ENCODE data around the gene FBXO28. TPM values are rescaled to one million over a fixed set of nuclear protein-coding genes. Genes with fewer than 3 reads are reported as not detected.
A peak's percentile ranks its signal among the peaks of the same experiment; 100 is the strongest.

Gene FBXO28
- total RNA-seq, 4 donors from 2014 or later = 25.2 to 34.3 (median 31.5) TPM

DNA sequence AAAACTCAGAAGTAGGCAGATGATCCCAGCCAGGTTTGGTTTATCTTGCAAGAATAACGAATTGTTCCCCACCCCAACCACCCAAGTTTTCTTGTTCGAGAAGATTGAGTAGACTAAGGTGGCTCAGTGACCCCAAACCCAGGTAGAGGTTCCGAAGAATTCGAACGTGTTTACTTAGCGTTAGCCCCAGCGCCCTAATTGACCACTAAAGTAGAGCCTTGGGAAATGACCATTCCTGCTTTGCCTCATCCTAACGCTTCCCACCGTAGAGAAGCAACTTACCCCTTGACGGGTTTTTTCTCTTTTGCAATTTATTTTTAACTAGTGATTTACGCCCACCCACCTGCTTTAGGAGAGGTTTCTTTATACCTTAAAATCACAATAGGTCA lies 870 bp downstream of the FBXO28 start:
- H3K9me3 ChIP-seq = no peaks in the 10 kb centered on the region

DNA sequence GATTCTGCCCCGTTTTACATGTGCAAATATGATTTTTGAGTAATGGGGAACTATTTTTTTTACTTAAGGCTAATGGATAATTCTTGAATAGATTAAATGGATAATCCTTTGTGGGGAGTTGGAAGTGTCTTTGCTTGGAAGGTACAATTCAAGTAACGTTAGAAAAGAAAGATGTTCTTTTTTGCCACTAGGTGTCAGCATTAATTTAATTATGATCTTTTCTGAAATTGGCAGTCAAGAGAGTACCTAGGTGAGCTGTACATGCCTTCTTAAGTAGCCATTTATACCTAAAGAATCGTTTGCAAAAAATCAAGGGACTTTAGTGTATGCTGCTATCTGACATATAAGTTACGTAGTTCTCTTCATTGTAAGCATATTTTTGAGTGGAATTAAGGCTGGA lies 2.2 kb downstream of the FBXO28 start:
- DNase-seq = no peak
- Histone ChIP-seq H3K36me3 (peaks cover 0 to 23% (median 0%) of the 10 kb centered on the region in 3 donors), H3K4me1 (peaks cover 5 to 46% (median 23%) of the 10 kb centered on the region in 3 donors), H3K4me3 (no peak overlapping the region), H3K27ac (peak overlapping the region in 1 of 4 donors; percentile 17), H3K9me3 (no peaks in the 10 kb centered on the region), H3K27me3 (peaks cover 0 to 6% (median 0%) of the 10 kb centered on the region in 4 donors)
- TF ChIP-seq POLR2A (IDR thresholded peaks at IDR 0.05) (no peak), CTCF (IDR thresholded peaks at IDR 0.05) (peak; percentile 31 to 70 (median 44))
- WGBS, 2 donors = 4 to 10% methylated on average over 4 of the region's 4 CpGs
- intact Hi-C loops (cut with DNase I) = loop anchor here (10.0 kb wide), 2 partner anchors 219 to 339 kb away; partner anchors contain the start of gene NVL

More for the DNA sequence above, 870 bp downstream of the FBXO28 start:
- H3K36me3 ChIP-seq = peaks cover 0 to 21% (median 0%) of the 10 kb centered on the region in 3 donors
- intact Hi-C loops (cut with DNase I) = loop anchor here (10.0 kb wide), 2 partner anchors 220 to 340 kb away; partner anchors contain the start of gene NVL
- peaks cover 0 to 20% (median 0%) of the 10 kb centered on the region in 4 donors for H3K27me3 ChIP-seq
- WGBS, 2 donors = 1% methylated on average over 11 of the region's 11 CpGs
- DNase-seq = no peak
- H3K4me3 ChIP-seq = peak overlapping the region; percentile 53 to 97 (median 79)
- peaks cover 5 to 41% (median 23%) of the 10 kb centered on the region in 3 donors for H3K4me1 ChIP-seq
- H3K27ac ChIP-seq = peak overlapping the region; percentile 89 to 98 (median 94)
- TF ChIP-seq CTCF (IDR thresholded peaks at IDR 0.05) = no peak

- no peaks in the 10 kb centered on the region for H3K27me3 ChIP-seq
- H3K4me3 ChIP-seq = no peak overlapping the region
- 41 to 62% methylated on average over 1 of the region's 1 CpG for WGBS, 2 donors
- peaks cover 0 to 33% (median 0%) of the 10 kb centered on the region in 3 donors for H3K36me3 ChIP-seq
- intact Hi-C loops (cut with DNase I) = loop anchor here (10.0 kb wide), 2 partner anchors 216 to 336 kb away; partner anchors contain the start of gene NVL
- no peak for DNase-seq
- TF ChIP-seq POLR2A (IDR thresholded peaks at IDR 0.05) = no peak
- TF ChIP-seq CTCF (IDR thresholded peaks at IDR 0.05) = no peak
- no peaks in the 10 kb centered on the region for H3K9me3 ChIP-seq
- peaks cover 5 to 38% (median 19%) of the 10 kb centered on the region in 3 donors for H3K4me1 ChIP-seq
- H3K27ac ChIP-seq = no peak overlapping the region
Measured at GRCh38 chr1:224118688-224119087, 4.8 kb downstream of the FBXO28 start.

- no peak for DNase-seq
- TF ChIP-seq POLR2A (IDR thresholded peaks at IDR 0.05) = no peak
- WGBS, 2 donors = 84 to 100% methylated on average over 4 of the region's 4 CpGs
- peaks cover 0 to 37% (median 0%) of the 10 kb centered on the region in 3 donors for H3K36me3 ChIP-seq
- no peaks in the 10 kb centered on the region for H3K27me3 ChIP-seq
- H3K4me3 ChIP-seq = no peak overlapping the region
- no peaks in the 10 kb centered on the region for H3K9me3 ChIP-seq
- no peak overlapping the region for H3K27ac ChIP-seq
- peaks cover 0 to 5% (median 0%) of the 10 kb centered on the region in 3 donors for H3K4me1 ChIP-seq
- intact Hi-C loops (cut with DNase I) = no loop called here
Measured at GRCh38 chr1:224123136-224123535, 9.2 kb downstream of the FBXO28 start.

GRCh38 chr1:224124220-224124619 lies 10.3 kb downstream of the FBXO28 start:
- Histone ChIP-seq H3K36me3 (peaks cover 0 to 27% (median 0%) of the 10 kb centered on the region in 3 donors), H3K4me3 (no peak overlapping the region), H3K27me3 (no peaks in the 10 kb centered on the region), H3K27ac (no peak overlapping the region), H3K9me3 (no peaks in the 10 kb centered on the region), H3K4me1 (peaks cover 0 to 5% (median 0%) of the 10 kb centered on the region in 3 donors)
- TF ChIP-seq POLR2A (IDR thresholded peaks at IDR 0.05) = no peak
- TF ChIP-seq CTCF (IDR thresholded peaks at IDR 0.05) = no peak
- intact Hi-C loops (cut with DNase I) = no loop called here
- DNase-seq = no peak

Data from esophagus squamous epithelium (tissue), 5 donors.